Neuronal stem cell (in vitro differentiated cells): ENCODE data around the gene CRYBB1.

ENCODE experiments used
- DNase-seq: peaks from one replicate; pipeline ENCODE4 v3.0.0-alpha.2; 2013; ENCODE audit warnings: low spot score
- H2AFZ ChIP-seq: one replicate; pipeline ENCODE4 v1.6.1; 2013; ENCODE audit warnings: mild to moderate bottlenecking, low read length, inconsistent platforms
- H2AK5ac ChIP-seq: 2 replicates; pipeline ENCODE4 v1.6.1; 2013; ENCODE audit warnings: low read depth, mild to moderate bottlenecking, inconsistent platforms, low read length, moderate library complexity, mixed read lengths
- H2BK120ac ChIP-seq: 2 replicates; pipeline ENCODE4 v1.6.1; 2013; ENCODE audit warnings: low read depth, mild to moderate bottlenecking, inconsistent platforms, low read length, moderate library complexity, mixed read lengths
- H2BK12ac ChIP-seq: one replicate; pipeline ENCODE4 v1.6.1; 2013; ENCODE audit warnings: low read length, inconsistent platforms
- H2BK15ac ChIP-seq: 2 replicates; pipeline ENCODE4 v1.6.1; 2013; ENCODE audit warnings: mild to moderate bottlenecking, low read length, inconsistent platforms, mixed read lengths
- H2BK5ac ChIP-seq: one replicate; pipeline ENCODE4 v1.6.1; 2013; ENCODE audit warnings: inconsistent platforms, mild to moderate bottlenecking, low read length, moderate library complexity
- H3K14ac ChIP-seq: one replicate; pipeline ENCODE4 v1.6.1; 2013; ENCODE audit warnings: low read length, inconsistent platforms
- H3K18ac ChIP-seq: 2 replicates; pipeline ENCODE4 v1.6.1; 2013; ENCODE audit warnings: low read length, inconsistent platforms
- H3K23ac ChIP-seq: 2 replicates; pipeline ENCODE4 v1.6.1; 2013; ENCODE audit warnings: low read depth, mild to moderate bottlenecking, mixed read lengths, low read length, inconsistent platforms; ENCODE audit not compliant: poor library complexity
- H3K27ac ChIP-seq: replicated peaks from 3 replicates; pipeline ENCODE4 v1.5.1; 2013; ENCODE audit warnings: low read length, inconsistent platforms
- H3K27me3 ChIP-seq, 3 experiments: 2 replicates each; pipeline ENCODE4 v1.6.1; 2013; ENCODE audit warnings: low read length in 3 of 3, mild to moderate bottlenecking in 2 of 3, inconsistent platforms in 1 of 3, low read depth in 1 of 3, mixed read lengths in 1 of 3, moderate library complexity in 1 of 3; ENCODE audit not compliant: control insufficient read depth in 3 of 3, insufficient read depth in 3 of 3
- H3K36me3 ChIP-seq, 2 donors: replicated peaks in 1 of 2; 2 replicates each; pipeline ENCODE4 v1.6.1; 2013; ENCODE audit warnings: low read length in 2 of 2; ENCODE audit not compliant: control insufficient read depth in 2 of 2, insufficient read depth in 2 of 2
- H3K4ac ChIP-seq: 2 replicates; pipeline ENCODE4 v1.6.1; 2013; ENCODE audit warnings: inconsistent platforms, mild to moderate bottlenecking, low read length, moderate library complexity
- H3K4me1 ChIP-seq, 2 donors: 1 replicate in 1 of 2; 2 replicates in 1 of 2; pipeline ENCODE4 v1.6.1; 2013; ENCODE audit warnings: low read length in 2 of 2, low read depth in 1 of 2; ENCODE audit not compliant: control insufficient read depth in 2 of 2, insufficient read depth in 1 of 2
- H3K4me2 ChIP-seq: one replicate; pipeline ENCODE4 v1.6.1; 2013; ENCODE audit warnings: mild to moderate bottlenecking, low read length, inconsistent platforms; ENCODE audit not compliant: insufficient read depth, poor library complexity, severe bottlenecking
- H3K4me3 ChIP-seq, 2 donors: 2 replicates each; pipeline ENCODE4 v1.5.1; 2013; ENCODE audit warnings: low read length in 2 of 2, mild to moderate bottlenecking in 2 of 2, inconsistent platforms in 1 of 2, moderate library complexity in 1 of 2
- H3K79me1 ChIP-seq: one replicate; pipeline ENCODE4 v1.6.1; 2013; ENCODE audit warnings: low read depth, mild to moderate bottlenecking, inconsistent platforms, low read length, moderate library complexity
- H3K9ac ChIP-seq: one replicate; pipeline ENCODE4 v1.6.1; 2013; ENCODE audit warnings: mild to moderate bottlenecking, low read depth, low read length, inconsistent platforms; ENCODE audit not compliant: poor library complexity
- H3K9me3 ChIP-seq, 2 donors: replicated peaks in 1 of 2; 2 replicates each; pipeline versions ENCODE3 to v1.6.1; 2013; ENCODE audit warnings: low read length in 2 of 2, mild to moderate bottlenecking in 2 of 2, inconsistent platforms in 1 of 2, low read depth in 1 of 2, mixed read lengths in 1 of 2, moderate library complexity in 1 of 2; ENCODE audit not compliant: control insufficient read depth in 2 of 2, insufficient read depth in 1 of 2
- H4K8ac ChIP-seq: one replicate; pipeline ENCODE4 v1.6.1; 2013; ENCODE audit warnings: low read depth, mild to moderate bottlenecking, inconsistent platforms, low read length, moderate library complexity
- H4K91ac ChIP-seq: one replicate; pipeline ENCODE4 v1.6.1; 2013; ENCODE audit warnings: low read length, low read depth, mild to moderate bottlenecking, inconsistent platforms; ENCODE audit not compliant: poor library complexity
- WGBS, 2 donors: extraction: QIAGEN DNeasy Blood & Tissue Kit; methylation state at CpG; one replicate each; pipeline ENCODE4 v1.1.7; 2013; ENCODE audit warnings: missing lambda C conversion rate in 2 of 2, mixed read lengths in 1 of 2; ENCODE audit not compliant: insufficient read length in 2 of 2, insufficient replicate concordance in 1 of 2; ENCODE audit errors: extremely low coverage in 2 of 2; 5-methylcytosine and 5-hydroxymethylcytosine counted together

CRYBB1 gene

DNA sequence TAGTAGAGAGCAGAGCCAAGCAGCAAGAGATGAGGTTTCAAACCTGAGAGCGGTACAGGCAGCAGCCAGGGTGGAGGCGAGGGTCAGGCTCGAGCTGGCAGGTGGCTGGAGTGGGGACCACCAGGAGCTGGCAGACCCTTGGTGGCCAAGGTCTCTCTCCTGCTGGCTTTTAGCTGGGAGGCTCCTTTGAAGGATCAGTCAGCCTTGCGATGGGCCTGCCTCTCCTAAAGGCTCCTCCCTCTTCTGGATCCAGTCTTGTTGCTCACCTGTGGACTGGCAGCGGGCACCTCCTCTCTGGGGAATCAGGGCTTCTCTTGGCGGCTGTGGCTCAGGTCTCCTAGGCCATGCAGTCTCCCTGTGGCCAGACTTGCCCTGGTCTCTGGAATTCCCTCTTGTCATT lies 52.6 kb downstream of the CRYBB1 start:
- peaks cover 4% of the 10 kb centered on the region for H3K79me1 ChIP-seq
- DNase-seq = no peak
- H3K14ac ChIP-seq = no peak overlapping the region
- no peak overlapping the region for H4K91ac ChIP-seq
- no peak overlapping the region for H2BK12ac ChIP-seq
- no peak overlapping the region for H2AK5ac ChIP-seq
- peaks cover 18 to 24% of the 10 kb centered on the region in 2 donors for H3K4me1 ChIP-seq
- peak overlapping the region; percentile 46 for H3K18ac ChIP-seq
- H2AFZ ChIP-seq = no peak overlapping the region
- peaks cover 0 to 26% of the 10 kb centered on the region in 2 donors for H3K36me3 ChIP-seq
- no peak overlapping the region for H3K4ac ChIP-seq
- H3K9ac ChIP-seq = no peak overlapping the region
- H2BK5ac ChIP-seq = no peak overlapping the region
- H3K27me3 ChIP-seq = no peaks in the 10 kb centered on the region
- H3K4me2 ChIP-seq = no peak overlapping the region
- H3K9me3 ChIP-seq = no peaks in the 10 kb centered on the region
- H2BK15ac ChIP-seq = no peak overlapping the region
- WGBS, 2 donors = no CpG with 5 or more reads among the region's 6 CpGs
- no peak overlapping the region for H3K27ac ChIP-seq
- H3K23ac ChIP-seq = no peak overlapping the region
- H4K8ac ChIP-seq = no peak overlapping the region
- H2BK120ac ChIP-seq = no peak overlapping the region
- no peak overlapping the region for H3K4me3 ChIP-seq

- Histone ChIP-seq H3K14ac (no peak overlapping the region), H3K27ac (no peak overlapping the region), H3K4me3 (no peak overlapping the region), H4K8ac (no peak overlapping the region), H3K9ac (no peak overlapping the region), H3K79me1 (peaks cover 4% of the 10 kb centered on the region), H2BK120ac (no peak overlapping the region), H2BK15ac (no peak overlapping the region), H3K36me3 (peaks cover 0 to 29% of the 10 kb centered on the region in 2 donors), H2BK12ac (no peak overlapping the region), H4K91ac (no peak overlapping the region), H3K4me1 (peaks cover 17 to 22% of the 10 kb centered on the region in 2 donors), H2AK5ac (no peak overlapping the region), H3K4me2 (no peak overlapping the region), H3K18ac (peak overlapping the region; percentile 46), H2BK5ac (no peak overlapping the region), H3K9me3 (no peaks in the 10 kb centered on the region), H3K23ac (no peak overlapping the region), H3K4ac (no peak overlapping the region), H3K27me3 (no peaks in the 10 kb centered on the region), H2AFZ (no peak overlapping the region)
- no peak for DNase-seq
- WGBS, 2 donors = no CpG with 5 or more reads among the region's 3 CpGs
Measured at GRCh38 chr22:26564672-26565071, 53.2 kb downstream of the CRYBB1 start.

DNA sequence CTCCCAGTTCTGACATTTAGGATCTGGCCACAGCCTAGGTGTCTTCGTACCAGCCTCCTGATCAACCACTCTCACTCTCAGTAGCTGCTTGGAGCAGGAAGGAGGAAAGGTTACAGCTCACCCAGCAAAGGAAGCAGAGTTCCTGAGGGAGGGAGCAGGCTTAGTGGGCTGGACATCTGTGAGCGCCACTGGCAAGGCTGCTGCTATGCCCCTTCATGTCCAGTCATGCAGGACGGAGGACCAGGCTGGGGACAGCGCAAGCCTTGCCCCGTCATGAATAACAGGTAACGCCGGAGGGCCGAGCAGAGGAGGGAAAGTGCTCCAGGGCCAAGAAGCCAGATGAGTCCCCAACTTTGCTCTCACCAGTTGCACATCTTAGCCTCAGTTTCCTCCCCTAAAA lies 53.6 kb downstream of the CRYBB1 start:
- Histone ChIP-seq H4K8ac (no peak overlapping the region), H3K79me1 (peaks cover 4% of the 10 kb centered on the region), H3K18ac (no peak overlapping the region), H2BK5ac (no peak overlapping the region), H2BK12ac (peak overlapping the region; percentile 4), H3K27me3 (no peaks in the 10 kb centered on the region), H3K27ac (no peak overlapping the region), H3K14ac (no peak overlapping the region), H4K91ac (no peak overlapping the region), H3K9me3 (no peaks in the 10 kb centered on the region), H3K4ac (no peak overlapping the region), H3K36me3 (peaks cover 0 to 27% of the 10 kb centered on the region in 2 donors), H3K23ac (no peak overlapping the region), H3K9ac (no peak overlapping the region), H2AK5ac (no peak overlapping the region), H2BK15ac (no peak overlapping the region), H2AFZ (no peak overlapping the region), H3K4me2 (no peak overlapping the region), H2BK120ac (no peak overlapping the region), H3K4me1 (peaks cover 17 to 22% of the 10 kb centered on the region in 2 donors), H3K4me3 (no peak overlapping the region)
- DNase-seq = no peak
- no CpG with 5 or more reads among the region's 8 CpGs for WGBS, 2 donors

GRCh38 chr22:26563022-26563421 lies 54.8 kb downstream of the CRYBB1 start:
- no peak overlapping the region for H4K8ac ChIP-seq
- H3K4me1 ChIP-seq = peaks cover 15 to 27% of the 10 kb centered on the region in 2 donors
- H3K27me3 ChIP-seq = no peaks in the 10 kb centered on the region
- H2BK120ac ChIP-seq = no peak overlapping the region
- H2BK12ac ChIP-seq = no peak overlapping the region
- DNase-seq = no peak
- no peak overlapping the region for H4K91ac ChIP-seq
- no peak overlapping the region for H3K4me2 ChIP-seq
- no peak overlapping the region for H2AFZ ChIP-seq
- peaks cover 4% of the 10 kb centered on the region for H3K79me1 ChIP-seq
- H3K27ac ChIP-seq = no peak overlapping the region
- H3K9me3 ChIP-seq = no peaks in the 10 kb centered on the region
- no peak overlapping the region for H3K4me3 ChIP-seq
- H3K23ac ChIP-seq = no peak overlapping the region
- no peak overlapping the region for H2BK5ac ChIP-seq
- no peak overlapping the region for H2AK5ac ChIP-seq
- no CpG with 5 or more reads among the region's 5 CpGs for WGBS, 2 donors
- no peak overlapping the region for H3K18ac ChIP-seq
- no peak overlapping the region for H3K9ac ChIP-seq
- H2BK15ac ChIP-seq = no peak overlapping the region
- H3K36me3 ChIP-seq = peaks cover 0 to 26% of the 10 kb centered on the region in 2 donors
- no peak overlapping the region for H3K4ac ChIP-seq
- no peak overlapping the region for H3K14ac ChIP-seq
